ENCODE data around the gene CPHXL.

GRCh38 chr16:75763204-75763603, 36.9 kb upstream of the CPHXL start:
- TF ChIP-seq CTCF (IDR thresholded peaks at IDR 0.05) (no peak), POLR2A (IDR thresholded peaks at IDR 0.05) (no peak)

Measured in breast epithelium (tissue), 3 donors.